Cardiac muscle cell (in vitro differentiated cells and primary cell): Measurements from ENCODE around the gene RNU6-1. TPM values are rescaled to one million over a fixed set of nuclear protein-coding genes. Genes with fewer than 3 reads are reported as not detected.

ENCODE experiments used
- DNase-seq, 2 donors: peaks; one replicate each; pipeline versions ENCODE4 v3.0.0 to v3.0.0-alpha.2; 2010 to 2017; ENCODE audit warnings: low read depth in 1 of 2, low spot score in 1 of 2
- H3K27ac ChIP-seq: fragments of 200-600 bp; sonication (generic); 2 replicates; pipeline ENCODE4 v1.5.1; 2016
- H3K27me3 ChIP-seq: fragments of 200-600 bp; sonication (generic); 2 replicates; pipeline ENCODE4 v1.6.0; 2016; ENCODE audit warnings: control low read depth
- H3K36me3 ChIP-seq: fragments of 200-600 bp; sonication (generic); 2 replicates; pipeline ENCODE4 v1.5.1; 2016; ENCODE audit warnings: control low read depth
- H3K4me1 ChIP-seq: fragments of 200-600 bp; sonication (generic); 2 replicates; pipeline ENCODE4 v1.8.1; 2017; ENCODE audit warnings: low read depth, mild to moderate bottlenecking, mixed run types
- H3K4me3 ChIP-seq: fragments of 200-600 bp; sonication (generic); 2 replicates; pipeline ENCODE4 v1.5.1; 2016; ENCODE audit warnings: mild to moderate bottlenecking
- H3K9me3 ChIP-seq: fragments of 200-600 bp; sonication (generic); 2 replicates; pipeline ENCODE4 v1.5.1; 2017; ENCODE audit warnings: low read depth, mild to moderate bottlenecking, control low read depth
- polyA plus RNA-seq: library from polyadenylated mRNA; unstranded; fragments of >200 nt; fragmentation: Nextera tagmentation; extraction: Ambion mirVana; gene quantifications from 2 replicates; pipeline ENCODE4 v1.2.1, GENCODE V29; 2016
- total RNA-seq: library from RNA; depleted of rRNA; stranded (reverse); fragments of >200 nt; gene quantifications from 2 replicates; pipeline ENCODE4 v1.2.3, GENCODE V29; 2016
- TF ChIP-seq, protein P1 (sequence below): IDR thresholded peaks from 2 replicates; pipeline ENCODE4 v1.5.1; 2012; ENCODE audit warnings: low read depth, mild to moderate bottlenecking, low read length

Gene RNU6-1
- total and polyA plus RNA-seq, 2 experiments from 2014 or later = not detected

- Histone ChIP-seq H3K27me3 (peaks cover 91% of the 10 kb centered on the region), H3K9me3 (no peaks in the 10 kb centered on the region), H3K36me3 (no peaks in the 10 kb centered on the region), H3K4me1 (no peaks in the 10 kb centered on the region), H3K4me3 (no peak overlapping the region), H3K27ac (no peak overlapping the region)
- TF ChIP-seq, protein P1, sequence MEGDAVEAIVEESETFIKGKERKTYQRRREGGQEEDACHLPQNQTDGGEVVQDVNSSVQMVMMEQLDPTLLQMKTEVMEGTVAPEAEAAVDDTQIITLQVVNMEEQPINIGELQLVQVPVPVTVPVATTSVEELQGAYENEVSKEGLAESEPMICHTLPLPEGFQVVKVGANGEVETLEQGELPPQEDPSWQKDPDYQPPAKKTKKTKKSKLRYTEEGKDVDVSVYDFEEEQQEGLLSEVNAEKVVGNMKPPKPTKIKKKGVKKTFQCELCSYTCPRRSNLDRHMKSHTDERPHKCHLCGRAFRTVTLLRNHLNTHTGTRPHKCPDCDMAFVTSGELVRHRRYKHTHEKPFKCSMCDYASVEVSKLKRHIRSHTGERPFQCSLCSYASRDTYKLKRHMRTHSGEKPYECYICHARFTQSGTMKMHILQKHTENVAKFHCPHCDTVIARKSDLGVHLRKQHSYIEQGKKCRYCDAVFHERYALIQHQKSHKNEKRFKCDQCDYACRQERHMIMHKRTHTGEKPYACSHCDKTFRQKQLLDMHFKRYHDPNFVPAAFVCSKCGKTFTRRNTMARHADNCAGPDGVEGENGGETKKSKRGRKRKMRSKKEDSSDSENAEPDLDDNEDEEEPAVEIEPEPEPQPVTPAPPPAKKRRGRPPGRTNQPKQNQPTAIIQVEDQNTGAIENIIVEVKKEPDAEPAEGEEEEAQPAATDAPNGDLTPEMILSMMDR = no peak
- DNase-seq = no peak
Observed at GRCh38 chr15:67809441-67809840, 30.4 kb downstream of the RNU6-1 start.

GRCh38 chr15:67808821-67809220, 31.0 kb downstream of the RNU6-1 start:
- Histone ChIP-seq H3K27me3 (peaks cover 91% of the 10 kb centered on the region), H3K4me1 (no peaks in the 10 kb centered on the region), H3K9me3 (no peaks in the 10 kb centered on the region), H3K36me3 (no peaks in the 10 kb centered on the region), H3K27ac (no peak overlapping the region), H3K4me3 (no peak overlapping the region)
- TF ChIP-seq, protein P1 = no peak
- DNase-seq = no peak

GRCh38 chr15:67807836-67808235, 32.0 kb downstream of the RNU6-1 start:
- TF ChIP-seq, protein P1 = no peak
- Histone ChIP-seq H3K4me1 (no peaks in the 10 kb centered on the region), H3K27ac (no peak overlapping the region), H3K27me3 (peaks cover 91% of the 10 kb centered on the region), H3K36me3 (no peaks in the 10 kb centered on the region), H3K4me3 (no peak overlapping the region), H3K9me3 (no peaks in the 10 kb centered on the region)
- DNase-seq = no peak

- no peaks in the 10 kb centered on the region for H3K4me1 ChIP-seq
Observed at GRCh38 chr15:67807141-67807540, 32.7 kb downstream of the RNU6-1 start.

GRCh38 chr15:67806536-67806935, 33.3 kb downstream of the RNU6-1 start:
- Histone ChIP-seq H3K4me3 (no peak overlapping the region), H3K27me3 (peaks cover 91% of the 10 kb centered on the region), H3K9me3 (no peaks in the 10 kb centered on the region), H3K27ac (no peak overlapping the region), H3K36me3 (no peaks in the 10 kb centered on the region), H3K4me1 (no peaks in the 10 kb centered on the region)
- TF ChIP-seq, protein P1 = no peak
- DNase-seq = no peak

More at GRCh38 chr15:67807141-67807540, 32.7 kb downstream of the RNU6-1 start:
- H3K27me3 ChIP-seq = peaks cover 91% of the 10 kb centered on the region
- no peak for DNase-seq
- no peak overlapping the region for H3K27ac ChIP-seq
- H3K4me3 ChIP-seq = no peak overlapping the region
- no peaks in the 10 kb centered on the region for H3K9me3 ChIP-seq
- TF ChIP-seq, protein P1 = no peak
- no peaks in the 10 kb centered on the region for H3K36me3 ChIP-seq
